Measurements from ENCODE around the gene C1QC. TPM values are rescaled to one million over a fixed set of nuclear protein-coding genes. Genes with fewer than 3 reads are reported as not detected.

The C1QC gene
- total RNA-seq, 1 donor from 2014 or later, result not detected

GRCh38 chr1:22612671-22613571 is 30.5 kb upstream of the C1QC start:
- DNase-seq (ENCODE audit: extremely low spot score, unreplicated experiment), result no peak
- peaks cover 48% of the 10 kb centered on the region for H3K27me3 Mint-ChIP-seq (ENCODE audit: unreplicated experiment)

GRCh38 chr1:22613572-22613918 is 29.9 kb upstream of the C1QC start:
- Mint-ChIP-seq H3K9me3 (ENCODE audit: unreplicated experiment) (no peaks in the 10 kb centered on the region), H3K27me3 (ENCODE audit: unreplicated experiment) (peaks cover 47% of the 10 kb centered on the region), H3K4me3 (ENCODE audit: unreplicated experiment) (no peak overlapping the region), H3K27ac (ENCODE audit: unreplicated experiment) (no peak overlapping the region), H3K4me1 (ENCODE audit: unreplicated experiment) (no peaks in the 10 kb centered on the region), H3K36me3 (ENCODE audit: unreplicated experiment) (no peaks in the 10 kb centered on the region)
- TF ChIP-seq, protein P1, sequence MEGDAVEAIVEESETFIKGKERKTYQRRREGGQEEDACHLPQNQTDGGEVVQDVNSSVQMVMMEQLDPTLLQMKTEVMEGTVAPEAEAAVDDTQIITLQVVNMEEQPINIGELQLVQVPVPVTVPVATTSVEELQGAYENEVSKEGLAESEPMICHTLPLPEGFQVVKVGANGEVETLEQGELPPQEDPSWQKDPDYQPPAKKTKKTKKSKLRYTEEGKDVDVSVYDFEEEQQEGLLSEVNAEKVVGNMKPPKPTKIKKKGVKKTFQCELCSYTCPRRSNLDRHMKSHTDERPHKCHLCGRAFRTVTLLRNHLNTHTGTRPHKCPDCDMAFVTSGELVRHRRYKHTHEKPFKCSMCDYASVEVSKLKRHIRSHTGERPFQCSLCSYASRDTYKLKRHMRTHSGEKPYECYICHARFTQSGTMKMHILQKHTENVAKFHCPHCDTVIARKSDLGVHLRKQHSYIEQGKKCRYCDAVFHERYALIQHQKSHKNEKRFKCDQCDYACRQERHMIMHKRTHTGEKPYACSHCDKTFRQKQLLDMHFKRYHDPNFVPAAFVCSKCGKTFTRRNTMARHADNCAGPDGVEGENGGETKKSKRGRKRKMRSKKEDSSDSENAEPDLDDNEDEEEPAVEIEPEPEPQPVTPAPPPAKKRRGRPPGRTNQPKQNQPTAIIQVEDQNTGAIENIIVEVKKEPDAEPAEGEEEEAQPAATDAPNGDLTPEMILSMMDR (IDR thresholded peaks at IDR 0.05), result no peak
- DNase-seq (ENCODE audit: extremely low spot score, unreplicated experiment), result no peak

More at GRCh38 chr1:22612671-22613571, 30.5 kb upstream of the C1QC start:
- Mint-ChIP-seq H3K9me3 (ENCODE audit: unreplicated experiment) (no peaks in the 10 kb centered on the region), H3K4me3 (ENCODE audit: unreplicated experiment) (no peak overlapping the region), H3K27ac (ENCODE audit: unreplicated experiment) (no peak overlapping the region), H3K36me3 (ENCODE audit: unreplicated experiment) (no peaks in the 10 kb centered on the region), H3K4me1 (ENCODE audit: unreplicated experiment) (no peaks in the 10 kb centered on the region)
- TF ChIP-seq, protein P1 (IDR thresholded peaks at IDR 0.05), result no peak

GRCh38 chr1:22613951-22614350 is 29.5 kb upstream of the C1QC start:
- TF ChIP-seq, protein P1 (IDR thresholded peaks at IDR 0.05), result no peak
- Mint-ChIP-seq H3K9me3 (ENCODE audit: unreplicated experiment) (no peaks in the 10 kb centered on the region), H3K27ac (ENCODE audit: unreplicated experiment) (no peak overlapping the region), H3K27me3 (ENCODE audit: unreplicated experiment) (peaks cover 47% of the 10 kb centered on the region), H3K4me1 (ENCODE audit: unreplicated experiment) (no peaks in the 10 kb centered on the region), H3K4me3 (ENCODE audit: unreplicated experiment) (no peak overlapping the region), H3K36me3 (ENCODE audit: unreplicated experiment) (no peaks in the 10 kb centered on the region)
- DNase-seq (ENCODE audit: extremely low spot score, unreplicated experiment), result no peak

DNA sequence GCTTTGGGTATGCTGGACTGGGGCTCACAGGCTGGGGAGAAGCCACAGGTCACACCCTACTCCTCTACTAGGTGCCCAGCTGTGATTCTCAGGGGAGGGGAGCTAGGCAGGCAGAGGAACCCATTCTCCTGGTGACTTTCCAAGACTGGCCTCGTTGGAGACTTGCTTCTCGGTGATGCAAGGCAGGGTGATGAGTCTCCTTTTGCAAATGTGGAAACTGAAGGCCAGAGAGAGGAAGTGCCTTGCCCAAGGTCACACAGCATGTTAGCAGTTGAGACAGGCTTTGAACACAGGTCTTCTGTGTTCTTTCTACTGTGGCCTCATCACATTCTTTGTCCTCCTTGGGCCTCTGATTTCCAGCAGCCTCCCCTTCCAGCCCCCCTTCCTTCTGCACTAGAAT is 27.5 kb upstream of the C1QC start:
- H3K4me3 Mint-ChIP-seq (ENCODE audit: unreplicated experiment), result no peak overlapping the region
- H3K27me3 Mint-ChIP-seq (ENCODE audit: unreplicated experiment), result peaks cover 48% of the 10 kb centered on the region
- no peak overlapping the region for H3K27ac Mint-ChIP-seq (ENCODE audit: unreplicated experiment)
- DNase-seq (ENCODE audit: extremely low spot score, unreplicated experiment), result no peak
- no peaks in the 10 kb centered on the region for H3K9me3 Mint-ChIP-seq (ENCODE audit: unreplicated experiment)
- no peaks in the 10 kb centered on the region for H3K4me1 Mint-ChIP-seq (ENCODE audit: unreplicated experiment)
- TF ChIP-seq, protein P1 (IDR thresholded peaks at IDR 0.05), result no peak
- no peaks in the 10 kb centered on the region for H3K36me3 Mint-ChIP-seq (ENCODE audit: unreplicated experiment)

DNA sequence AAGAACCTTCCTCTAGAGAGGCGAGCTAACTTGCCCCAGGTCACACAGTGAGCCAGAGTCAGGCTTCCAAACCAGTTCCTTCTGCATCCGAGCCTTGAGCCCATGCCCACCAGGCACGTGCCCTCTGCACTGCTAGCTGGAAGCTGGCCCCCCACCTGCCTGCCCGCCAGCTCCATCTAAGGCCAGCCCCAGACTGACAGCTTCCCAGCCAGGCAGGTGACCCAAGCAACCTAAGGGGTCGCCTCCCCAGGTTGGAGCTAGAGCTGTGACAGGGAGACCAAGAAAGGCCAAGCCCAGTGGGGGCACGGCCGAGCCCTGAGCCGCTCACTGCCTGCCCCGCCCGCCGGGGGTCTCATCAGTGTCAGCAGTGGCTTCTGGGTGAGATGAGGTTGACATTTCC is 26.9 kb upstream of the C1QC start:
- no peaks in the 10 kb centered on the region for H3K4me1 Mint-ChIP-seq (ENCODE audit: unreplicated experiment)
- no peaks in the 10 kb centered on the region for H3K9me3 Mint-ChIP-seq (ENCODE audit: unreplicated experiment)
- no peak overlapping the region for H3K4me3 Mint-ChIP-seq (ENCODE audit: unreplicated experiment)
- H3K36me3 Mint-ChIP-seq (ENCODE audit: unreplicated experiment), result no peaks in the 10 kb centered on the region
- DNase-seq (ENCODE audit: extremely low spot score, unreplicated experiment), result no peak
- H3K27me3 Mint-ChIP-seq (ENCODE audit: unreplicated experiment), result peaks cover 45% of the 10 kb centered on the region
- TF ChIP-seq, protein P1 (IDR thresholded peaks at IDR 0.05), result no peak
- H3K27ac Mint-ChIP-seq (ENCODE audit: unreplicated experiment), result no peak overlapping the region
